IMR-90 (cell line): Measurements from ENCODE around the gene ADCY2. TPM values are rescaled to one million over a fixed set of nuclear protein-coding genes. Genes with fewer than 3 reads are reported as not detected.

Experiments used
- ATAC-seq: fragments of 200-7000 bp; cut with Tn5 transposase; 2 replicates; pipeline ENCODE4 v1.9.1; 2020; ENCODE audit warnings: low read depth, mild to moderate bottlenecking, moderate library complexity
- BruUV-seq: library from RNA; stranded (reverse); fragments of 400-500 nt; replicated peaks from 2 replicates; lab custom pipeline; 2021; lab: Mats Ljungman, UMichigan
- CTCF ChIA-PET: fragments of 300-600 bp; formaldehyde crosslinking; extraction: SDS; loops from one replicate; lab custom pipeline; 2021; ENCODE audit warnings: antibody characterized with exemption; lab: Yijun Ruan, JAX
- POLR2A ChIA-PET: fragments of 300-600 bp; sonication (Branson Sonifier 250); formaldehyde crosslinking; loops from one replicate; lab custom pipeline; 2022; ENCODE audit warnings: antibody characterized with exemption; ENCODE audit not compliant: unreplicated experiment; lab: Charles Lee
- DNase-seq: peaks from one replicate; pipeline ENCODE4 v3.0.0; 2013
- H2AFZ ChIP-seq: replicated peaks from 2 replicates; pipeline ENCODE3; 2013; ENCODE audit warnings: low read length, mild to moderate bottlenecking; ENCODE audit not compliant: poor library complexity
- H2AK5ac ChIP-seq: 2 replicates; pipeline ENCODE4 v1.6.1; 2013; ENCODE audit warnings: low read depth, low read length, inconsistent platforms
- H2AK9ac ChIP-seq: replicated peaks from 2 replicates; pipeline ENCODE3; 2013; ENCODE audit warnings: mild to moderate bottlenecking, low read depth, low read length, moderate library complexity; ENCODE audit not compliant: poor library complexity
- H2BK120ac ChIP-seq: 2 replicates; pipeline ENCODE4 v1.6.1; 2013; ENCODE audit warnings: low read depth, low read length, inconsistent platforms
- H2BK15ac ChIP-seq: 3 replicates; pipeline ENCODE4 v1.6.1; 2013; ENCODE audit warnings: low read depth, low read length, inconsistent platforms
- H2BK20ac ChIP-seq: 2 replicates; pipeline ENCODE4 v1.6.1; 2013; ENCODE audit warnings: low read depth, mild to moderate bottlenecking, inconsistent platforms, low read length, moderate library complexity
- H2BK5ac ChIP-seq: 2 replicates; pipeline ENCODE4 v1.6.1; 2013; ENCODE audit warnings: mild to moderate bottlenecking, low read depth, low read length, inconsistent platforms; ENCODE audit not compliant: poor library complexity, severe bottlenecking
- H3K14ac ChIP-seq: replicated peaks from 2 replicates; pipeline ENCODE4 v1.6.1; 2013; ENCODE audit warnings: low read depth, low read length, inconsistent platforms
- H3K18ac ChIP-seq: 2 replicates; pipeline ENCODE4 v1.6.1; 2013; ENCODE audit warnings: low read depth, low read length, control low read depth
- H3K23ac ChIP-seq: 2 replicates; pipeline ENCODE4 v1.6.1; 2013; ENCODE audit warnings: low read depth, low read length, inconsistent platforms
- H3K27ac ChIP-seq: 2 replicates; pipeline ENCODE4 v1.5.1; 2013; ENCODE audit warnings: mild to moderate bottlenecking, control low read depth, low read length; ENCODE audit not compliant: insufficient read depth
- H3K27me3 ChIP-seq: 2 replicates; pipeline ENCODE4 v1.6.1; 2013; ENCODE audit warnings: low read length; ENCODE audit not compliant: control insufficient read depth, insufficient read depth
- H3K36me3 ChIP-seq: 2 replicates; pipeline ENCODE4 v1.6.1; 2013; ENCODE audit warnings: low read length, mixed read lengths; ENCODE audit not compliant: control insufficient read depth, insufficient read depth
- H3K4ac ChIP-seq: 2 replicates; pipeline ENCODE4 v1.6.1; 2013; ENCODE audit warnings: low read depth, low read length, inconsistent platforms
- H3K4me1 ChIP-seq: 2 replicates; pipeline ENCODE4 v1.6.1; 2013; ENCODE audit warnings: low read length, mixed read lengths; ENCODE audit not compliant: control insufficient read depth, insufficient read depth
- H3K4me2 ChIP-seq: 2 replicates; pipeline ENCODE4 v1.6.1; 2013; ENCODE audit warnings: low read depth, mild to moderate bottlenecking, control low read depth, low read length, moderate library complexity
- H3K4me3 ChIP-seq: 2 replicates; pipeline ENCODE4 v1.5.1; 2013; ENCODE audit warnings: low read depth, mild to moderate bottlenecking, control low read depth, low read length, moderate library complexity; ENCODE audit not compliant: insufficient read depth
- H3K56ac ChIP-seq: 2 replicates; pipeline ENCODE4 v1.6.1; 2013; ENCODE audit warnings: low read length, inconsistent platforms; ENCODE audit not compliant: insufficient read depth; ENCODE audit errors: extremely low read depth
- H3K79me1 ChIP-seq, 2 experiments: 2 replicates each; pipeline ENCODE4 v1.6.1; 2013; ENCODE audit warnings: low read length in 2 of 2, inconsistent platforms in 1 of 2, low read depth in 1 of 2
- H3K9ac ChIP-seq: 2 replicates; pipeline ENCODE4 v1.6.1; 2013; ENCODE audit warnings: low read depth, low read length, control low read depth
- H3K9me1 ChIP-seq: 2 replicates; pipeline ENCODE4 v1.6.1; 2013; ENCODE audit warnings: low read length, inconsistent platforms; ENCODE audit not compliant: insufficient read depth
- H3K9me3 ChIP-seq: 2 replicates; pipeline ENCODE4 v1.6.1; 2013; ENCODE audit warnings: low read length; ENCODE audit not compliant: control insufficient read depth, insufficient read depth
- H4K20me1 ChIP-seq: 2 replicates; pipeline ENCODE4 v1.6.1; 2013; ENCODE audit warnings: low read length, inconsistent platforms; ENCODE audit not compliant: insufficient read depth
- H4K5ac ChIP-seq: 2 replicates; pipeline ENCODE4 v1.6.1; 2013; ENCODE audit warnings: mild to moderate bottlenecking, low read depth, low read length, control low read depth
- H4K8ac ChIP-seq, 2 experiments: 2 replicates each; pipeline ENCODE4 v1.6.1; 2013; ENCODE audit warnings: low read depth in 2 of 2, low read length in 2 of 2, control low read depth in 1 of 2, inconsistent platforms in 1 of 2
- H4K91ac ChIP-seq: 2 replicates; pipeline ENCODE4 v1.6.1; 2013; ENCODE audit warnings: low read depth, low read length, inconsistent platforms; ENCODE audit not compliant: insufficient read depth
- BHLHE40 ChIP-seq: fragments of 150-350 bp; IDR thresholded peaks from 2 replicates; pipeline ENCODE4 v1.6.1; 2016; ENCODE audit warnings: mild to moderate bottlenecking, low read depth, low read length
- CHD1 ChIP-seq: IDR thresholded peaks from 2 replicates; pipeline ENCODE4 v1.6.1; 2012; ENCODE audit warnings: low read depth, low read length, improper control_type of control experiment
- CTCF ChIP-seq: conservative IDR thresholded peaks from 2 replicates; pipeline ENCODE4 v1.5.1; 2012; ENCODE audit warnings: mild to moderate bottlenecking, low read depth, low read length, improper control_type of control experiment
- ELK1 ChIP-seq: fragments of 150-350 bp; IDR thresholded peaks from 2 replicates; pipeline ENCODE4 v1.6.1; 2016; ENCODE audit warnings: low read depth, mild to moderate bottlenecking, low read length, moderate library complexity, borderline replicate concordance
- FOS ChIP-seq: fragments of 150-350 bp; IDR thresholded peaks from 2 replicates; pipeline ENCODE4 v1.6.1; 2016; ENCODE audit warnings: low read depth, low read length
- MAFK ChIP-seq: IDR thresholded peaks from 2 replicates; pipeline ENCODE4 v1.6.1; 2012; ENCODE audit warnings: low read depth, low read length, improper control_type of control experiment
- MAZ ChIP-seq: IDR thresholded peaks from 2 replicates; pipeline ENCODE4 v1.6.1; 2012; ENCODE audit warnings: low read depth, mild to moderate bottlenecking, low read length, improper control_type of control experiment, moderate library complexity, borderline replicate concordance
- MXI1 ChIP-seq: IDR thresholded peaks from 2 replicates; pipeline ENCODE4 v1.6.1; 2012; ENCODE audit warnings: low read depth, mild to moderate bottlenecking, low read length, moderate library complexity, borderline replicate concordance
- NFE2L2 ChIP-seq: fragments of 150-350 bp; IDR thresholded peaks from 2 replicates; pipeline ENCODE4 v1.6.1; 2016; ENCODE audit warnings: low read depth, mild to moderate bottlenecking, low read length
- POLR2A ChIP-seq: IDR thresholded peaks from 2 replicates; pipeline ENCODE4 v1.6.1; 2012; ENCODE audit warnings: mild to moderate bottlenecking, low read depth, low read length
- RAD21 ChIP-seq: IDR thresholded peaks from 2 replicates; pipeline ENCODE4 v1.6.1; 2012; ENCODE audit warnings: low read length, improper control_type of control experiment
- RCOR1 ChIP-seq: IDR thresholded peaks from 2 replicates; pipeline ENCODE4 v1.6.1; 2012; ENCODE audit warnings: mild to moderate bottlenecking, low read length, improper control_type of control experiment; ENCODE audit not compliant: insufficient replicate concordance
- RFX5 ChIP-seq: IDR thresholded peaks from 2 replicates; pipeline ENCODE4 v1.8.0; 2012; ENCODE audit warnings: low read depth, mild to moderate bottlenecking, low read length, moderate library complexity
- SMC3 ChIP-seq: fragments of 150-350 bp; IDR thresholded peaks from 2 replicates; pipeline ENCODE4 v1.6.1; 2016; ENCODE audit warnings: low read depth, mild to moderate bottlenecking, antibody characterized with exemption, low read length, moderate library complexity
- WGBS, 2 experiments: methylation state at CpG; one replicate each; pipeline versions ENCODE4 v1.1.5 to v1.1.7; 2013; ENCODE audit warnings: missing lambda C conversion rate in 2 of 2; ENCODE audit not compliant: insufficient read length in 1 of 2; ENCODE audit errors: extremely low coverage in 2 of 2; 5-methylcytosine and 5-hydroxymethylcytosine counted together
- dilution Hi-C: fragments of 300-500 bp; cut with HindIII; formaldehyde crosslinking; loops from one replicate; pipeline ENCODE4 v1.14.3; 2018; ENCODE audit warnings: low sequenced_read_pairs; ENCODE audit not compliant: unreplicated experiment
- in situ Hi-C: fragments of 300-500 bp; cut with MboI; formaldehyde crosslinking; loops from 3 replicates; pipeline ENCODE4 v1.14.3; 2019; ENCODE audit warnings: low sequenced_read_pairs, inconsistent platforms, mixed read lengths
- intact Hi-C: fragments of 100-400 bp; cut with micrococcal nuclease; formaldehyde crosslinking; loops from 2 replicates; pipeline ENCODE4 v1.10.0; 2022
- polyA plus RNA-seq, 3 experiments: library from polyadenylated mRNA; depleted of rRNA; stranded (reverse); fragments of >200 nt; gene quantifications; 2 replicates each; pipeline ENCODE4 v1.2.3, GENCODE V29; 2012; ENCODE audit warnings: low replicate concordance in 1 of 3
- total RNA-seq: library from RNA; depleted of rRNA; stranded (reverse); fragments of >200 nt; gene quantifications from 2 replicates; pipeline ENCODE4 v1.2.3, GENCODE V29; 2012

Gene ADCY2
- total and polyA plus RNA-seq, 2 of the 4 experiments (the other 2 are of a cell fraction), result not detected

- Histone ChIP-seq H3K9me1 (no peaks in the 10 kb centered on the region), H3K4ac (no peak overlapping the region), H2AK5ac (no peak overlapping the region), H4K91ac (no peak overlapping the region), H2BK20ac (no peak overlapping the region), H3K18ac (no peak overlapping the region), H2AK9ac (no peak overlapping the region), H3K27ac (no peak overlapping the region), H3K56ac (no peak overlapping the region), H3K14ac (no peak overlapping the region), H4K5ac (no peak overlapping the region), H3K27me3 (no peaks in the 10 kb centered on the region; the same call in 1 of the 2 replicates), H2AFZ (peak overlapping the region; percentile 70), H2BK15ac (no peak overlapping the region), H3K9me3 (peaks cover 9% of the 10 kb centered on the region; the same call in 1 of the 2 replicates), H3K4me3 (no peak overlapping the region), H4K8ac (no peak overlapping the region), H3K23ac (no peak overlapping the region), H2BK5ac (no peak overlapping the region), H2BK120ac (no peak overlapping the region), H3K9ac (no peak overlapping the region), H3K4me1 (no peaks in the 10 kb centered on the region), H4K20me1 (no peaks in the 10 kb centered on the region), H3K79me1 (no peaks in the 10 kb centered on the region), H3K4me2 (no peak overlapping the region), H3K36me3 (no peaks in the 10 kb centered on the region)
- no TSS peak for BruUV-seq
- POLR2A ChIA-PET, result no interaction called here
- TF ChIP-seq CTCF (no peak), RAD21 (no peak), MAFK (no peak), ELK1 (no peak), MXI1 (no peak), RFX5 (no peak), SMC3 (no peak), BHLHE40 (no peak), NFE2L2 (no peak), POLR2A (no peak), CHD1 (no peak), MAZ (no peak), FOS (no peak), RCOR1 (no peak)
- intact Hi-C loops, result no loop called here
- CTCF ChIA-PET, result no interaction called here
- in situ Hi-C loops, result no loop called here
- no peak for ATAC-seq
- 0% methylated on average over 3 of the region's 31 CpGs; no CpG with 5 or more reads in 1 of the 2 experiments for WGBS, 2 experiments
- no peak for DNase-seq
- dilution Hi-C loops, result no loop called here
Observed at GRCh38 chr5:7395432-7395946, 449 bp upstream of the ADCY2 start.
